ENCODE measurements around the gene CITED4. TPM values are rescaled to one million over a fixed set of nuclear protein-coding genes. Genes with fewer than 3 reads are reported as not detected.

The CITED4 gene
- total RNA-seq, 2 donors from 2014 or later = 9.0 to 9.5 TPM

- H3K4me3 Mint-ChIP-seq = peak overlapping the region; percentile 58
- no peaks in the 10 kb centered on the region for H3K36me3 Mint-ChIP-seq (ENCODE audit: low read depth)
- Histone ChIP-seq H3K4me1 (ENCODE audit: control insufficient read depth, insufficient read depth, low read length) (peaks cover 16% of the 10 kb centered on the region), H3K9me3 (ENCODE audit: control insufficient read depth, low read length) (no peaks in the 10 kb centered on the region), H3K36me3 (ENCODE audit: control insufficient read depth, insufficient read depth, low read length) (no peaks in the 10 kb centered on the region), H3K4me3 (ENCODE audit: low read length) (peak overlapping the region; percentile 70), H3K27me3 (ENCODE audit: control insufficient read depth, insufficient read depth, low read length, poor library complexity, severe bottlenecking) (peaks cover 31% of the 10 kb centered on the region), H3K9ac (ENCODE audit: extremely low read depth, low read length, poor library complexity, severe bottlenecking) (no peak overlapping the region), H3K27ac (ENCODE audit: low read depth, low read length) (no peak overlapping the region)
- peaks cover 52% of the 10 kb centered on the region for H3K27me3 Mint-ChIP-seq (ENCODE audit: insufficient read depth)
- H3K27ac Mint-ChIP-seq = no peak overlapping the region
- TF ChIP-seq, protein P1, sequence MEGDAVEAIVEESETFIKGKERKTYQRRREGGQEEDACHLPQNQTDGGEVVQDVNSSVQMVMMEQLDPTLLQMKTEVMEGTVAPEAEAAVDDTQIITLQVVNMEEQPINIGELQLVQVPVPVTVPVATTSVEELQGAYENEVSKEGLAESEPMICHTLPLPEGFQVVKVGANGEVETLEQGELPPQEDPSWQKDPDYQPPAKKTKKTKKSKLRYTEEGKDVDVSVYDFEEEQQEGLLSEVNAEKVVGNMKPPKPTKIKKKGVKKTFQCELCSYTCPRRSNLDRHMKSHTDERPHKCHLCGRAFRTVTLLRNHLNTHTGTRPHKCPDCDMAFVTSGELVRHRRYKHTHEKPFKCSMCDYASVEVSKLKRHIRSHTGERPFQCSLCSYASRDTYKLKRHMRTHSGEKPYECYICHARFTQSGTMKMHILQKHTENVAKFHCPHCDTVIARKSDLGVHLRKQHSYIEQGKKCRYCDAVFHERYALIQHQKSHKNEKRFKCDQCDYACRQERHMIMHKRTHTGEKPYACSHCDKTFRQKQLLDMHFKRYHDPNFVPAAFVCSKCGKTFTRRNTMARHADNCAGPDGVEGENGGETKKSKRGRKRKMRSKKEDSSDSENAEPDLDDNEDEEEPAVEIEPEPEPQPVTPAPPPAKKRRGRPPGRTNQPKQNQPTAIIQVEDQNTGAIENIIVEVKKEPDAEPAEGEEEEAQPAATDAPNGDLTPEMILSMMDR (conservative IDR thresholded peaks at IDR 0.05) = no peak
- H3K4me1 Mint-ChIP-seq = peaks cover 8% of the 10 kb centered on the region
- no peaks in the 10 kb centered on the region for H3K9me3 Mint-ChIP-seq
- 44 to 46% methylated on average over 11 to 19 of the region's 19 CpGs for WGBS, 2 experiments (ENCODE audit: insufficient coverage in 1 of 2, insufficient read length in 1 of 2)
- DNase-seq = no peak
Observed at GRCh38 chr1:40817791-40818263, 44.3 kb downstream of the CITED4 start.

DNA sequence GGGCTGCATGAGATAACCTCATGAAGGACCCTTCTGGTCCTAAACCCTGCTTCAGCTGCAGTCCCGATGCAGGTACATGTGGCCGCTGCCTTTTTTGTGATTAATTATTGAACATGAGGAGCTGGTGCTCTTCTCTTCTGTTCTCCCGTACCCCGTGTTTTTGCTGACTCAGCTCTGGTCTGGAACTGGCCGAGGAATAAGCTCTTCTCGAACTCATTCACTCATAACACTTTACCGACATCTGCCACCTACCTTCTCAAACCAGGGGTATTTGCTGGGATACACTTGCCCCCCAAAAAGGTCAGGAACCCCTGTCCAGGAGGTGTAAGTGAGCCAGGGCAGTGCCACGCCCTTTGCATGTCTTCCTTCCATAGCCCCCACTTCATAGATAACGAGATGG, 46.7 kb downstream of the CITED4 start:
- Mint-ChIP-seq H3K4me3 (no peak overlapping the region), H3K4me1 (peaks cover under 1% of the 10 kb centered on the region), H3K27ac (no peak overlapping the region), H3K9me3 (no peaks in the 10 kb centered on the region), H3K36me3 (ENCODE audit: low read depth) (no peaks in the 10 kb centered on the region), H3K27me3 (ENCODE audit: insufficient read depth) (peaks cover 55% of the 10 kb centered on the region)
- H3K36me3 ChIP-seq (ENCODE audit: control insufficient read depth, insufficient read depth, low read length) = no peaks in the 10 kb centered on the region
- 86 to 90% methylated on average over 8 to 9 of the region's 9 CpGs for WGBS, 2 experiments (ENCODE audit: insufficient coverage in 1 of 2, insufficient read length in 1 of 2)
- H3K27me3 ChIP-seq (ENCODE audit: control insufficient read depth, insufficient read depth, low read length, poor library complexity, severe bottlenecking) = peaks cover 31% of the 10 kb centered on the region
- no peak overlapping the region for H3K4me3 ChIP-seq (ENCODE audit: low read length)
- H3K27ac ChIP-seq (ENCODE audit: low read depth, low read length) = no peak overlapping the region
- no peaks in the 10 kb centered on the region for H3K4me1 ChIP-seq (ENCODE audit: control insufficient read depth, insufficient read depth, low read length)
- H3K9me3 ChIP-seq (ENCODE audit: control insufficient read depth, low read length) = no peaks in the 10 kb centered on the region
- DNase-seq = no peak
- TF ChIP-seq, protein P1 (conservative IDR thresholded peaks at IDR 0.05) = no peak
- H3K9ac ChIP-seq (ENCODE audit: extremely low read depth, low read length, poor library complexity, severe bottlenecking) = no peak overlapping the region

Other genes starting within 250 kb of the CITED4 start
- 10 to 100 TPM in 1 of 2 donors, 1 to 10 TPM in 1; 8.0 to 12.0 TPM for gene RIMS3, start 196.7 kb downstream of the CITED4 start, total RNA-seq
- 10 to 100 TPM; 43.6 to 59.0 TPM for gene NFYC, start 170.7 kb downstream of the CITED4 start, total RNA-seq
- gene KCNQ4, start 78.6 kb downstream of the CITED4 start, total RNA-seq = under 1 TPM; 0.22 to 0.88 TPM
- 10 to 100 TPM; 79.9 to 84.0 TPM for gene CTPS1, start 117.3 kb upstream of the CITED4 start, total RNA-seq
- gene SLFNL1, start 159.4 kb upstream of the CITED4 start, total RNA-seq = under 1 TPM in 1 of 2 donors, not detected in 1; 0.15 TPM

Data from endodermal cell (in vitro differentiated cells).